ENCODE measurements around the gene VSIR.

Gene VSIR

DNA sequence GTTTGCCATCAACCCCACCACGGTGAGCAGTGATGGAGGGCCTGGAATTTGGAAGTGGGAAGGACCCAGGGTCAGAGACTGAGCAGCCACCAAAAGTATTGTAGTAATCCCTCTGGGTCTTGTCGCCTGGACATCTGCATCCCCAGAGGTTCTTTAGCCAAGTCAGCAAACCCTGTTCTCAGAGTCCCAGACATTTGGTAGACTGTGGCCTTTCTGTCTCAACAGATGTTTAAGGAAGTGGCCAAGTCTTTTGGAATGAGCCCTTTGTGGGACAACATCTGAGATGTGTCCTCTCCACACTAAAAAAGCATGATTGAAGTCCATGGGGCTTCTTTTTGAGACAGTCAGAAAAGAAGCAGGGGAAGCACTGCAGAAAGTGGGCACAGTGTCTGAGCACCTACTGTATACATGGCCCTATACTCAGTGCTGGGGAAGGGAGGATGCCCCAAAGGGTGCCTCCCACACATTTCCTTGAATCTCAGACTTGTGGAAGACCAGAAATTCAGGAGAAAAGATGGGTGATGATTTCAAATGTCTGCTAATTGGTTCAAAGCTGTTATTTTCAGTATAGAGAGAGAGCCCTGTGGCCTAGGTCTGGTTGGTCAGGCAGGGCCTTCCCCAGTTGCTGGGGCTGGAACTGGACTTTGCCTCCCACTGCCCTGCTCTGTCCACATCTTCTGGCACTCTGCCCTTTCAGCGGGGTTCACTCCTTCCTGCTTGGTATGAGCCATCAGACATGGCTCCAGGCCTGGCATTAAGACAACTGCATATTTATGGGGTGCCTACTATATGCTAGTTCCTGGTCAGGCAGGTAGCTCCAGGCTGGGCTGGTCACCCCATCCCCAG is 26.5 kb upstream of the VSIR start:
- Histone ChIP-seq H3K36me3 (replicated peaks) (no peaks in the 10 kb centered on the region), H3K4me1 (no peaks in the 10 kb centered on the region), H3K27me3 (ENCODE audit: low read depth) (no peaks in the 10 kb centered on the region), H3K4me3 (no peak overlapping the region), H3K9me3 (no peaks in the 10 kb centered on the region)
- in situ Hi-C loops (cut with MboI; ENCODE audit: low sequenced_read_pairs), result no loop called here
- no peak for DNase-seq (ENCODE audit: low spot score in 2 of 2)

DNA sequence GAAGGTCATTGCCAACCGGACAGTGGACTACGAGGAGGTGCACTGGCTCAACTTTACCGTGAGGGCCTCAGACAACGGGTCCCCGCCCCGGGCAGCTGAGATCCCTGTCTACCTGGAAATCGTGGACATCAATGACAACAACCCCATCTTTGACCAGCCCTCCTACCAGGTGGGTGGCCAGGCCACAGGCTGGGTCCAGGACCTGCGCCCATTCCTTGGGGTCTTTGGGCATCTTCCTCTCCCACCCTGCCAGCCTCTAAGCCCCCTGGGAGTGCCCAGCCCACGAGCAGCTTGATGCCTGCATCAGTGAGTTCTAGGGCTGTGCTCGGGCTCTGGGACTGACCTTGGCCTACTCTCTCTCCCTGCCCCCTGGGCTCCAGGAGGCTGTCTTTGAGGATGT is 25.8 kb upstream of the VSIR start:
- no peaks in the 10 kb centered on the region for H3K36me3 ChIP-seq (replicated peaks)
- H3K27me3 ChIP-seq (ENCODE audit: low read depth), result no peaks in the 10 kb centered on the region
- H3K4me3 ChIP-seq, result no peak overlapping the region
- DNase-seq (ENCODE audit: low spot score in 2 of 2), result no peak
- H3K4me1 ChIP-seq, result no peaks in the 10 kb centered on the region
- H3K9me3 ChIP-seq, result no peaks in the 10 kb centered on the region
- in situ Hi-C loops (cut with MboI; ENCODE audit: low sequenced_read_pairs), result no loop called here

DNA sequence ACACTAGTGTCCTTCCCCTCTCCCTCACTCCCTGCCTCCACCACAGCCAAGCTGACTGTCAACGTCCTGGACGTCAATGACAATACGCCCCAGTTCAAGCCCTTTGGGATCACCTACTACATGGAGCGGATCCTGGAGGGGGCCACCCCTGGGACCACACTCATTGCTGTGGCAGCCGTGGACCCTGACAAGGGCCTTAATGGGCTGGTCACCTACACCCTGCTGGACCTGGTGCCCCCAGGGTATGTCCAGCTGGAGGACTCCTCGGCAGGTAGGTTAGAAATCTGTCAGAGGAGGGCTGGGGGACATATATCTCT is 24.9 kb upstream of the VSIR start:
- no peak for DNase-seq (ENCODE audit: low spot score in 2 of 2)
- Histone ChIP-seq H3K36me3 (replicated peaks) (no peaks in the 10 kb centered on the region), H3K27me3 (ENCODE audit: low read depth) (no peaks in the 10 kb centered on the region), H3K4me1 (no peaks in the 10 kb centered on the region), H3K4me3 (no peak overlapping the region), H3K9me3 (no peaks in the 10 kb centered on the region)
- in situ Hi-C loops (cut with MboI; ENCODE audit: low sequenced_read_pairs), result no loop called here

DNA sequence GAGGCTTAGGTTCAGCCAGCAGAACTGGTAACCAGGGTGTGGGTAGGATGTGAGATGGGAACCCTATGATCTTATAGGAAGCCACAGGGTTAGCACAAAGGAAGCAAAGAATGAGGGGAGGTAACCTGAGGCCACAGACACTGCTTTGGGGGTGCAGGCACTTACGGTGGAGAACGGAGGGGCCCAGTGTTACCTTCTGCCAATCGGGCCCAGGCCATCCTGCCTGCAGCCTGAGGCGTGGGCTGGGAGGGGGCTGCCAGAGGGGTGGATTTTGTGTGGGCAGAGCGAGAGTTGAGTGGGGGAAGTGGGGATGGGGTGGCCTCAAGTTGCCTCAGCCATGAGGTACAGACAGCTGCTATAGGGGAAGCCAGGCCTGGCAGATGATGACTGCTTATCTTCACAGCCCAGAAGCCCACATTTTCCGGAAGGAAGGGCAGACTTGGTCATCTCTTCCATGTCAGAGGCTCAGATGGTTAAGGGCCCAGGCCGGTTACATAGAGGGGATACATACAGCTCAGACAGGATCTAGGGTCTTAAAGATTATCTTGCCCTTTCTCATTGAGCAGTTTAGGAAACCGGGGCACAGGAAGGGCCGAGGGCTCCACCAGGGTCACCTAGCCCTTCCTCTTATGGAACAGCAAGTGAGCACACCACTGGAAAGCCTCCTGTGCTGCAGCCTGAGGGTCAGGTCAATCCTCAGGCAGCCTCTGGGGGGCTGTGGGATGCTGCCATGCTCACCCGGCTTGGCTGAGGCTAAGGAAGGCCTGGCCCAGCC is 24.4 kb upstream of the VSIR start:
- Histone ChIP-seq H3K4me1 (no peaks in the 10 kb centered on the region), H3K9me3 (no peaks in the 10 kb centered on the region), H3K36me3 (replicated peaks) (no peaks in the 10 kb centered on the region), H3K27me3 (ENCODE audit: low read depth) (no peaks in the 10 kb centered on the region), H3K4me3 (no peak overlapping the region)
- in situ Hi-C loops (cut with MboI; ENCODE audit: low sequenced_read_pairs), result no loop called here
- DNase-seq (ENCODE audit: low spot score in 2 of 2), result no peak

DNA sequence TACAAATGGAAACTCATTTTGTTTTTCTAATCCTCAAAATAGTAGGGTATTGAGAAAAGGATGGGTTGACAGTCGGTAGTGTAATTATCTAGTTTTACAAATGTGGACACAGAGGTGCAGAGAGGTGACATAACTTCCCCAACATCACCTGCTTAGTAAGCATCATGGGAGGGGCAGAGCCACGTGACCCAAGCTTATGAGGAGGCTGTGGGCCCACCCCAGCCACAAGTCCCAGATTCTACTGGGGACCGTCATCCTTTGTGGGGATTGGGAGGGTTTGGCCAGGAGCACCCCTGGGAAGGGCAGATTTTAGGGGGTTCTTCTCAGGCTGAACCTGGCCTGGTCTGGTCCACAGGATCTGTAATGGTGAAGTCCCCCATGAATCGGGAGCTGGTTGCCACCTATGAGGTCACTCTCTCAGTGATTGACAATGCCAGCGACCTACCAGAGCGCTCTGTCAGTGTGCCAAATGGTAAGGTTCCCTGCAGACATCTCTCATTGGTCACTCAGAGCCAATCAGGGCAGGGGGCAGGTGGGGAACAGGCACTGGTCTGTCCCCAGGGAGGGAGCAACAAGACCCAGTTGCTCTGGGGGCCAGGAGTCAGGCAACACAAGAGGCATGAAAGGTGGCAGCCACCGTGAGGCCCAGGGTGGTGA is 23.6 kb upstream of the VSIR start:
- Histone ChIP-seq H3K27me3 (ENCODE audit: low read depth) (no peaks in the 10 kb centered on the region), H3K4me3 (no peak overlapping the region), H3K4me1 (no peaks in the 10 kb centered on the region), H3K9me3 (no peaks in the 10 kb centered on the region), H3K36me3 (replicated peaks) (no peaks in the 10 kb centered on the region)
- in situ Hi-C loops (cut with MboI; ENCODE audit: low sequenced_read_pairs), result no loop called here
- no peak for DNase-seq (ENCODE audit: low spot score in 2 of 2)

DNA sequence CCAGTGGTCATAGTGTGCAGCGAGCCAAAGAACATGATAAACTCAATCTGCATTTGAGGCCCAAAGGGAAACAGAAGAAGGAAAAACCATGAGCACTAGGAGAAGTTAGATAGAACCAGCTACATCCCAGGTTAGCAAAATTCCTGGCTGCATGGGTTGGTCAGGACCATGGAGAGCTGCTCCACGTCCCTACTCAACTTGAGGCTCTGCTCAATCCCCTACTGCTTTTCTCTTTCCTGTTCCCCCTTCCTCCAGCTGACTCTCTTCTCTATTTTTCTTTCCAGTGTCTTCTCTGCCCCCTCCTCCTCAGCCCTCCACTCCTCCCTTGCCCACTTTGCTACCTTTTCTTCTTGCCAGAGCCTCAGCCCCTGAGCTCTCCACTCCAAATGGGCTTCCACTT is 21.9 kb upstream of the VSIR start:
- peak in 1 of 2 experiments; percentile 61 for DNase-seq (ENCODE audit: low spot score in 2 of 2)
- no peak overlapping the region for H3K4me3 ChIP-seq
- in situ Hi-C loops (cut with MboI; ENCODE audit: low sequenced_read_pairs), result no loop called here
- no peaks in the 10 kb centered on the region for H3K36me3 ChIP-seq (replicated peaks)
- no peaks in the 10 kb centered on the region for H3K9me3 ChIP-seq
- H3K4me1 ChIP-seq, result no peaks in the 10 kb centered on the region
- H3K27me3 ChIP-seq (ENCODE audit: low read depth), result no peaks in the 10 kb centered on the region

DNA sequence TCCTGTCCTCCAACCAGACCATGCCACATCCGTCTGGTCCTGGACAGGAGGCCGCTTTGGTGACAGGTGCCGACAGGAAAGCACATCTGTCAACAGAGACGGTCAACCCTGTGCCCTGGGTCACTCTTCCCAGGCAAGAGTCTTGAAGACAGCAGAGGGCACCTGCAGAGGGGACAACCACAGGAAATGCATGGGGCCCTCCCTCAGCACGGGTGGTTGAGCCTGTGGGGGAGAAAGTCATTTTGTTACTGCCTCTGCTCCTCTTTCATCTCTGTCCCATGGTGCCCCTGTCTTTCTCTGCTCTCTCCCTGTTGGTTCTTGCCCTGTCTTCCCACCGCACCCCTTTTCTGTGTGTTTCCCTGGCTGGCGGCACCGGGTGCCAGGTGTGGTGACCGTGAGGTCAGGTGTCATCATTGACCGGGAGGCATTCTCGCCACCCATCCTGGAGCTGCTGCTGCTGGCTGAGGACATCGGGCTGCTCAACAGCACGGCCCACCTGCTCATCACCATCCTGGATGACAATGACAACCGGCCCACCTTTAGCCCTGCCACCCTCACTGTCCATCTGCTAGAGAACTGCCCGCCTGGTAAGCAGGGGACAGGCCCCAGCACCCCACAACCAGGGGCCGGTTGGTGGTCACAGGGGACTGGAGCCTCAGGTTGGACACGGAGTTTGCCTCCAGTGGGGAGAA is 17.6 kb upstream of the VSIR start:
- DNase-seq (ENCODE audit: low spot score in 2 of 2), result no peak
- Histone ChIP-seq H3K36me3 (replicated peaks) (no peaks in the 10 kb centered on the region), H3K4me3 (no peak overlapping the region), H3K27me3 (ENCODE audit: low read depth) (no peaks in the 10 kb centered on the region), H3K9me3 (no peaks in the 10 kb centered on the region), H3K4me1 (no peaks in the 10 kb centered on the region)
- in situ Hi-C loops (cut with MboI; ENCODE audit: low sequenced_read_pairs), result no loop called here

DNA sequence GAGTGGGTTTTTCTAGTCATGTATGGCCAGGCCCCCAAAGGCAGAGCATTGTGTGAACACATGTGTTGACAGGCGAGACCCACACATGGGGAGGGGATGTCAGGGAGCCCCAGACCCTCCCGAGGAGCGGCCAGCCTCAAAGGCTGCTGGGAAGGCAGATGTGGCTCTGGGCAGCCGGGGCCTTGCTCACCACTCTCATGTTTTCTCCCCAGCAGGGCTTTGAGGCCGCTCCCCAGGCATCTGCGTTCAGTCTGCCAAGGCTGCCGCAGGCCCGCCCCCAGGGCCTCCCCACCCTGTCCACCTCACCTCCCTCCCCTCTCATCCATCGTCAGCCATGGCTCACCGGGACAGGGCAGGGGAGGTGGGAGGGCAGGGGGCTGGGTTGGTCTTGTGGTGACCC is 16.6 kb upstream of the VSIR start:
- H3K27me3 ChIP-seq (ENCODE audit: low read depth), result no peaks in the 10 kb centered on the region
- H3K4me3 ChIP-seq, result no peak overlapping the region
- in situ Hi-C loops (cut with MboI; ENCODE audit: low sequenced_read_pairs), result no loop called here
- no peaks in the 10 kb centered on the region for H3K4me1 ChIP-seq
- no peak for DNase-seq (ENCODE audit: low spot score in 2 of 2)
- H3K36me3 ChIP-seq (replicated peaks), result no peaks in the 10 kb centered on the region
- no peaks in the 10 kb centered on the region for H3K9me3 ChIP-seq

DNA sequence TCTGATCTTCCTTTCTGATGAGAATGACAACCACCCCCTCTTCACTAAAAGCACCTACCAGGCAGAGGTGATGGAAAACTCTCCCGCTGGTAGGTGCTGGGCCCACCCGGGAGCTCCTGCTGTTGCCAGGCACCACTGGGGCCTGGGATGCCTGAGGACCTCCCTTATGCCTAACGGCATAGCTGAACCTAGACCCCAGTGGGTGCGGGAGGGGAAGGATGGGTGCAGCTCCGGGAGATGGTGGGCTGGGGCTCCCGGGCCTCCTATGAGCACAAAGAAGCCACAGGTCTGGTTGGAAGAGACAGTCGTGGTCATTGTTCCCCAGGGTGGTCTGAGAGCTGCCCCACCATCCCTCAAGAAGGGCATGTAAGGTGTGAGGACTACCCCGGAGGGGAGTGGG is 15.6 kb upstream of the VSIR start:
- no peaks in the 10 kb centered on the region for H3K36me3 ChIP-seq (replicated peaks)
- in situ Hi-C loops (cut with MboI; ENCODE audit: low sequenced_read_pairs), result no loop called here
- H3K4me1 ChIP-seq, result no peaks in the 10 kb centered on the region
- no peak overlapping the region for H3K4me3 ChIP-seq
- H3K27me3 ChIP-seq (ENCODE audit: low read depth), result no peaks in the 10 kb centered on the region
- H3K9me3 ChIP-seq, result no peaks in the 10 kb centered on the region
- no peak for DNase-seq (ENCODE audit: low spot score in 2 of 2)

DNA sequence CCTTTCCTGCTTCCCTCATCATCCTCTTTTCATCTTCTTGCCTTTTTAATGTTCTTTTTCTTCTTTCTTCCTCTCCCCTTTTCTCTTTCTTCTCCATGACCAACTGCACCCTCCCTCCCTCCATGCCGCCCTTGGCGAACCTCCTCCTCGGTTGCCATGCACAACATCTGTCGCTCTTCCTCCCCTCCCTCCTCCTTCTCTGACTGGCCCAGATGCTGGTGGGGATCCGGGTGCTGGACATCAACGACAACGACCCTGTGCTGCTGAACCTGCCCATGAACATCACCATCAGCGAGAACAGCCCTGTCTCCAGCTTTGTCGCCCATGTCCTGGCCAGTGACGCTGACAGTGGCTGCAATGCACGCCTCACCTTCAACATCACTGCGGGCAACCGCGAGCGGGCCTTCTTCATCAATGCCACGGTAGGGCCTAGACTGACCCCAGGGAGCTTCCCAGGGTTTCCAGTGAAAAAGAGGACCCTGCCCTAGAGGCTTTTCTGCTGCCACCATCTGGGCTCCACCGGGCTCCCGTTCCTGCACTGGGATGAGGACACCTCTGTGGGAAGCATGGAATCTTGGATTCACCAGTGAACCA is 11.5 kb upstream of the VSIR start:
- Histone ChIP-seq H3K9me3 (no peaks in the 10 kb centered on the region), H3K27me3 (ENCODE audit: low read depth) (no peaks in the 10 kb centered on the region), H3K4me3 (no peak overlapping the region), H3K4me1 (no peaks in the 10 kb centered on the region), H3K36me3 (replicated peaks) (no peaks in the 10 kb centered on the region)
- in situ Hi-C loops (cut with MboI; ENCODE audit: low sequenced_read_pairs), result no loop called here
- no peak for DNase-seq (ENCODE audit: low spot score in 2 of 2)

DNA sequence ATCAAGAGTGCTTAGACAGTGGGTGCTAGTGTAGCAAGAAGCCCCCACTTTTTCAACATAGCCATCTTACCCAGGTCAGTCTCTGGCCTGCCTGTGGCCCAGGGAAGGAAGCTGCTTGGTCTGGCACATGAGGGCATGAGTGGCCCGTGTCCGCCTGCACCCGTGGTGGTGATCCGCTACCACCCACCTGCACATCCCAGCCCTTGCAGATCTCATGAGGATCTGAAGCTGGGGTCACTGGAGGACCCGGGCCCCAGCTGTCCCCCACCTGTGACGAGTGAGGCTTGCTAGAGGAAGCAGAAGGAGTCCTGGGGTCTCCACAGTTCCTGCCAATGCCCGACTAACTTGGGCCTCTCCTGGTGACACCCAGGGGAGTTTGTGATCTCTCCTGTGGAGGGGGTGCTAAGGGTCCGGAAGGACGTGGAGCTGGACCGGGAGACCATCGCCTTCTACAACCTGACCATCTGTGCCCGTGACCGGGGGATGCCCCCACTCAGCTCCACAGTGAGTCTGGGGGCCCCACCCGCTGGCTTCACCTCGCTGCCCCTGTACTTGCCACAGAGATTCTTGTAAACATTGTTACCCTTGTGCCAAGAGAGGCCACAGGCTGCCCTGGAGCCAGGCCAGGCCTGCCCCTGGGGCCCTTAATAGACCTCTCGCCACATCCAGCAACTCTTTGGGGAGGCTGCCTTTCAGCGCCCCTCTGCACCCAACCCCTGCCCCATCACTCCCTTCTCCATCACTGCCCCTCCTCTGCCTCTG is 10.8 kb upstream of the VSIR start:
- no peak overlapping the region for H3K4me3 ChIP-seq
- in situ Hi-C loops (cut with MboI; ENCODE audit: low sequenced_read_pairs), result no loop called here
- H3K4me1 ChIP-seq, result no peaks in the 10 kb centered on the region
- H3K36me3 ChIP-seq (replicated peaks), result no peaks in the 10 kb centered on the region
- H3K27me3 ChIP-seq (ENCODE audit: low read depth), result no peaks in the 10 kb centered on the region
- no peak for DNase-seq (ENCODE audit: low spot score in 2 of 2)
- H3K9me3 ChIP-seq, result no peaks in the 10 kb centered on the region

DNA sequence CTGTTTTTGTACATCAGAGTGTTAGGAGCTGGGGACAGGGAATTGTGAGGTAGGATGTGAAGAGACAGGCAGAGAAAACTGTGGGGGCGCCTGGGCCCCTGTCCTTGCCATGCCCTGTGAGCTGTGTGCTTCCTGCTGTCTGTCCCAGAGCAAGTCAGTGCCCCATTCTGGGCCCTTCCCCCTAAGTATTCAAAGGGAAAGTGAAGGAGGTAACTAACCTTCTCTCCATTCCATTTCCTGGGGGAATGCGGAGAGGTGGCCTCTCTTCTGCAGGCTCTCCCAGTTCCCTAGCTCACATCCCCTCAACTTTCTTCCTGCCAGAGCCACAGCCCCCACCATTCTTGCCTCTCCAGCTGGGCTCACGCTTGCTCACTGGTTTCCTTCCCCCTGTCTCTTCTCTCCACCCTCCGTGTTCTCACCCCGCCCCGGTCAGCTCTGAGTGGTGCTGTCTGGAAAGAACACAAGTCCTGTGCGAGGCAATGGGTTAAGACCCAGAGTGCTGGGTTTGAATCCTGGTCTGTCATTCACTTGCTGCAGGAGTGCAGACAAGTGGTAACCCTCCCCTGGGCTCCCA is 9.7 kb upstream of the VSIR start:
- no peak for DNase-seq (ENCODE audit: low spot score in 2 of 2)
- Histone ChIP-seq H3K9me3 (no peaks in the 10 kb centered on the region), H3K4me3 (no peak overlapping the region), H3K27me3 (ENCODE audit: low read depth) (no peaks in the 10 kb centered on the region), H3K36me3 (replicated peaks) (no peaks in the 10 kb centered on the region), H3K4me1 (no peaks in the 10 kb centered on the region)
- in situ Hi-C loops (cut with MboI; ENCODE audit: low sequenced_read_pairs), result no loop called here

Data from HAP-1 (cell line).